Trophoblast cell (in vitro differentiated cells and primary cell): ENCODE results near the gene MYH14.

Experiments
- DNase-seq, 2 donors: peaks; one replicate each; pipeline ENCODE4 v3.0.0-alpha.2; 2016
- H2AFZ ChIP-seq: 2 replicates; pipeline ENCODE4 v1.6.1; 2013; ENCODE audit warnings: low read length, moderate library complexity, mild to moderate bottlenecking; ENCODE audit not compliant: insufficient read depth, poor library complexity
- H2AK5ac ChIP-seq: 2 replicates; pipeline ENCODE4 v1.6.1; 2013; ENCODE audit warnings: mild to moderate bottlenecking, low read length
- H2BK120ac ChIP-seq: 2 replicates; pipeline ENCODE4 v1.6.1; 2013; ENCODE audit warnings: low read length, mild to moderate bottlenecking, moderate library complexity; ENCODE audit not compliant: insufficient read depth, poor library complexity
- H2BK12ac ChIP-seq: 2 replicates; pipeline ENCODE4 v1.6.1; 2013; ENCODE audit warnings: mild to moderate bottlenecking, low read length, moderate library complexity
- H2BK5ac ChIP-seq: 2 replicates; pipeline ENCODE4 v1.6.1; 2013; ENCODE audit warnings: low read length, low read depth, moderate library complexity, mild to moderate bottlenecking; ENCODE audit not compliant: poor library complexity
- H3K14ac ChIP-seq: 2 replicates; pipeline ENCODE4 v1.6.1; 2013; ENCODE audit warnings: mild to moderate bottlenecking, low read length
- H3K18ac ChIP-seq: 2 replicates; pipeline ENCODE4 v1.6.1; 2013; ENCODE audit warnings: mild to moderate bottlenecking, low read length
- H3K23ac ChIP-seq: 2 replicates; pipeline ENCODE4 v1.6.1; 2013; ENCODE audit warnings: low read length
- H3K27ac ChIP-seq: 2 replicates; pipeline ENCODE4 v1.5.1; 2013; ENCODE audit warnings: low read depth, mild to moderate bottlenecking, inconsistent platforms, low read length, moderate library complexity
- H3K27me3 ChIP-seq: 2 replicates; pipeline ENCODE4 v1.6.1; 2013; ENCODE audit warnings: inconsistent platforms, mild to moderate bottlenecking, low read length, moderate library complexity; ENCODE audit not compliant: insufficient read depth
- H3K36me3 ChIP-seq, 2 experiments: 1 replicate in 1 of 2; 2 replicates in 1 of 2; pipeline ENCODE4 v1.6.1; 2013; ENCODE audit warnings: low read length in 2 of 2, mild to moderate bottlenecking in 2 of 2, moderate library complexity in 1 of 2; ENCODE audit not compliant: insufficient read depth in 2 of 2, control insufficient read depth in 1 of 2
- H3K4ac ChIP-seq: 2 replicates; pipeline ENCODE4 v1.6.1; 2013; ENCODE audit warnings: low read depth, mild to moderate bottlenecking, low read length, moderate library complexity
- H3K4me1 ChIP-seq, 2 experiments: 1 replicate in 1 of 2; 2 replicates in 1 of 2; pipeline ENCODE4 v1.6.1; 2013; ENCODE audit warnings: low read length in 2 of 2, mild to moderate bottlenecking in 2 of 2, moderate library complexity in 1 of 2; ENCODE audit not compliant: insufficient read depth in 2 of 2, control insufficient read depth in 1 of 2
- H3K4me2 ChIP-seq: 2 replicates; pipeline ENCODE4 v1.6.1; 2013; ENCODE audit warnings: inconsistent platforms, mild to moderate bottlenecking, low read length, moderate library complexity
- H3K4me3 ChIP-seq: 2 replicates; pipeline ENCODE4 v1.5.1; 2013; ENCODE audit warnings: mild to moderate bottlenecking, low read depth, low read length, inconsistent platforms
- H3K79me1 ChIP-seq: one replicate; pipeline ENCODE4 v1.6.1; 2013; ENCODE audit warnings: low read length
- H3K79me2 ChIP-seq: 2 replicates; pipeline ENCODE4 v1.6.1; 2013; ENCODE audit warnings: low read length, mild to moderate bottlenecking; ENCODE audit not compliant: control insufficient read depth, insufficient read depth, poor library complexity
- H3K9ac ChIP-seq: 2 replicates; pipeline ENCODE4 v1.6.1; 2013; ENCODE audit warnings: mild to moderate bottlenecking, low read length
- H3K9me3 ChIP-seq: 2 replicates; pipeline ENCODE4 v1.6.1; 2013; ENCODE audit warnings: low read depth, mild to moderate bottlenecking, control low read depth, inconsistent platforms, low read length; ENCODE audit not compliant: insufficient read depth
- H4K12ac ChIP-seq: 2 replicates; pipeline ENCODE4 v1.6.1; 2013; ENCODE audit warnings: low read depth, mild to moderate bottlenecking, low read length, moderate library complexity
- H4K8ac ChIP-seq: 2 replicates; pipeline ENCODE4 v1.6.1; 2013; ENCODE audit warnings: low read depth, mild to moderate bottlenecking, low read length, moderate library complexity
- H4K91ac ChIP-seq: one replicate; pipeline ENCODE4 v1.6.1; 2013; ENCODE audit warnings: low read depth, mild to moderate bottlenecking, low read length, moderate library complexity
- whole genome bisulfite sequencing: extraction: QIAGEN DNeasy Blood & Tissue Kit; methylation state at CpG from one replicate; pipeline ENCODE4 v1.1.7; 2013; ENCODE audit warnings: missing lambda C conversion rate; ENCODE audit not compliant: insufficient read length, insufficient coverage; ENCODE audit errors: extremely low coverage; 5-methylcytosine and 5-hydroxymethylcytosine counted together

Gene MYH14

GRCh38 chr19:50239921-50240590, 36.6 kb downstream of the MYH14 start:
- H4K12ac ChIP-seq, result no peak overlapping the region
- no peak overlapping the region for H2BK120ac ChIP-seq
- no peaks in the 10 kb centered on the region for H3K79me2 ChIP-seq
- no peak overlapping the region for H3K18ac ChIP-seq
- H2AFZ ChIP-seq, result no peak overlapping the region
- H3K4me3 ChIP-seq, result no peak overlapping the region
- H2BK5ac ChIP-seq, result no peak overlapping the region
- no peak overlapping the region for H3K27ac ChIP-seq
- no peaks in the 10 kb centered on the region for H3K79me1 ChIP-seq
- H3K4me1 ChIP-seq, result no peaks in the 10 kb centered on the region
- no peak overlapping the region for H3K4me2 ChIP-seq
- H2AK5ac ChIP-seq, result no peak overlapping the region
- no peak overlapping the region for H3K14ac ChIP-seq
- H2BK12ac ChIP-seq, result no peak overlapping the region
- H3K27me3 ChIP-seq, result no peaks in the 10 kb centered on the region
- no peak for DNase-seq
- no peak overlapping the region for H4K91ac ChIP-seq
- no peak overlapping the region for H3K4ac ChIP-seq
- H3K9me3 ChIP-seq, result no peaks in the 10 kb centered on the region
- no CpG with 5 or more reads among the region's 11 CpGs for WGBS
- no peak overlapping the region for H4K8ac ChIP-seq
- H3K36me3 ChIP-seq, result no peaks in the 10 kb centered on the region
- no peak overlapping the region for H3K9ac ChIP-seq
- H3K23ac ChIP-seq, result no peak overlapping the region

DNA sequence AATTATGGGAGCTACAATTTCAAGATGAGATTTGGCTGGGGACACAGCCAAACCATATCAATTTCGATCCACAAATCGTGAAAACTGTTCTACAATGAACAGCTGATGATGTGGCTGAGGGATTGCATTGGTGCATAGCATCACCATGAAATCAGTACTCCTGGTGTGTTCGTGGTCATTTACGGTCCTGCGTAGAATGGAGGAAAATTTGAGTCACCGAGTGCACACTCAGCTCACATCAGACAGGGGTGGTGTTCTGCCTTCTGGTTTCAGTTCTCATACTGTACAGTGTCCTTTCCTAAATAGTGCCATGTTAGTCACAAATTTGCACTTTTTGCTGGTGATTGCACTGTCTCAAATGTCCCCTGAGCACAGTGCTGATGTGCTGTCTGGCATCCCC, 39.2 kb downstream of the MYH14 start:
- no peak for DNase-seq
- Histone ChIP-seq H3K79me1 (no peaks in the 10 kb centered on the region), H3K23ac (no peak overlapping the region), H3K36me3 (peaks cover 0 to 1% of the 10 kb centered on the region in 2 experiments), H4K12ac (no peak overlapping the region), H3K27me3 (no peaks in the 10 kb centered on the region), H3K18ac (no peak overlapping the region), H3K79me2 (no peaks in the 10 kb centered on the region), H2BK5ac (no peak overlapping the region), H2BK120ac (no peak overlapping the region), H3K4me2 (no peak overlapping the region), H3K9me3 (no peaks in the 10 kb centered on the region), H4K91ac (no peak overlapping the region), H3K4me3 (no peak overlapping the region), H3K4ac (no peak overlapping the region), H2AFZ (no peak overlapping the region), H2AK5ac (no peak overlapping the region), H3K4me1 (no peaks in the 10 kb centered on the region), H3K27ac (no peak overlapping the region), H3K9ac (no peak overlapping the region), H3K14ac (no peak overlapping the region), H2BK12ac (no peak overlapping the region), H4K8ac (no peak overlapping the region)
- no CpG with 5 or more reads among the region's 6 CpGs for WGBS

DNA sequence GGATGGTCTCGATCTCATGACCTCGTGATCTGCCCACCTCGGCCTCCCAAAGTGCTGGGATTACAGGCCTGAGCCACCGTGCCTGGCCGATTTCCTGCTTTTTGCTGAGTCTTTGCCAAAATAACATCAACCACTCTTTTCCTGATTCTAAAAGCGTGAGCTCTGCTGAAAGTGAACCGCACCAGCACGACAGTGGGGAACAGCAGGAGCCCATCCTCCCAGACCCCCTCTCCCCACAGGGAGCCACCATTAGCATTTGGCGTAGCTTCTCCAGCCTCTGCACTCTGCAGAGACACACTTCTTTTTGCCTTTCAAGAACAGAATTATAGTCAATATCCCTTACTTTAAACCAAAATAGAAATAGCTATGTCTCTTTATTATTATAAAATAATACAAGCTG, 41.3 kb downstream of the MYH14 start:
- H3K9ac ChIP-seq, result no peak overlapping the region
- H3K4me3 ChIP-seq, result no peak overlapping the region
- no peak overlapping the region for H2AK5ac ChIP-seq
- H3K36me3 ChIP-seq, result peaks cover 0 to 4% of the 10 kb centered on the region in 2 experiments
- no peak overlapping the region for H3K27ac ChIP-seq
- no peaks in the 10 kb centered on the region for H3K79me1 ChIP-seq
- H3K4me1 ChIP-seq, result no peaks in the 10 kb centered on the region
- no peak overlapping the region for H3K23ac ChIP-seq
- no peak overlapping the region for H3K14ac ChIP-seq
- H3K27me3 ChIP-seq, result no peaks in the 10 kb centered on the region
- no peaks in the 10 kb centered on the region for H3K9me3 ChIP-seq
- no peak overlapping the region for H2AFZ ChIP-seq
- no peak overlapping the region for H2BK12ac ChIP-seq
- H2BK120ac ChIP-seq, result no peak overlapping the region
- no peak overlapping the region for H3K4me2 ChIP-seq
- H3K79me2 ChIP-seq, result no peaks in the 10 kb centered on the region
- WGBS, result no CpG with 5 or more reads among the region's 9 CpGs
- H4K8ac ChIP-seq, result no peak overlapping the region
- H3K4ac ChIP-seq, result no peak overlapping the region
- H4K91ac ChIP-seq, result no peak overlapping the region
- H4K12ac ChIP-seq, result no peak overlapping the region
- no peak for DNase-seq
- H2BK5ac ChIP-seq, result no peak overlapping the region
- H3K18ac ChIP-seq, result no peak overlapping the region

DNA sequence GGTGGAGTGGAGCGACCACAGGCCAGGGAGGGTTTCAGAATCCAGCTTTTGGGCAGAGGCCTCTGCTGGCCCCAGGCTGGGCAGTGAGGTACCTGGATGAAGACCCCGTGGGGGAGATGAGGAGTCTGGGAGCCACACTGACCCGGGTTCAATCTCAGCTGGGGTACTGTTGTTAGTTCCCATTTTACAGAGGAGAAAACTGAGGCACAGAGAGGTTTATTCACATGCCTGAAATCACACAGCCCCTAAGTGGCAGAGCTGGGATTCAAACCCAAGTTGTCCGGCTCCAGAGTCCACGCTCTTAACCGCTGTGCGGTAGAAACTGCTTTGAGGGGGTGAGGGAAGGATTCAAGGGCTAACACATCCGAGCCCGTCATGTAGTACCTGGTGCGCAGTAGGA, 45.0 kb downstream of the MYH14 start:
- H3K14ac ChIP-seq, result no peak overlapping the region
- H2AK5ac ChIP-seq, result no peak overlapping the region
- H3K23ac ChIP-seq, result no peak overlapping the region
- H3K79me2 ChIP-seq, result no peaks in the 10 kb centered on the region
- no peak overlapping the region for H4K8ac ChIP-seq
- no peak overlapping the region for H3K9ac ChIP-seq
- H4K91ac ChIP-seq, result no peak overlapping the region
- peaks cover 5% of the 10 kb centered on the region for H3K9me3 ChIP-seq
- no peaks in the 10 kb centered on the region for H3K79me1 ChIP-seq
- H2BK5ac ChIP-seq, result no peak overlapping the region
- WGBS, result no CpG with 5 or more reads among the region's 10 CpGs
- H3K18ac ChIP-seq, result no peak overlapping the region
- no peak overlapping the region for H2BK120ac ChIP-seq
- H3K36me3 ChIP-seq, result peaks cover under 1 to 6% of the 10 kb centered on the region in 2 experiments
- H3K4ac ChIP-seq, result no peak overlapping the region
- H3K27me3 ChIP-seq, result no peaks in the 10 kb centered on the region
- no peak overlapping the region for H3K27ac ChIP-seq
- no peak overlapping the region for H2AFZ ChIP-seq
- no peak overlapping the region for H4K12ac ChIP-seq
- H2BK12ac ChIP-seq, result no peak overlapping the region
- DNase-seq, result no peak
- no peak overlapping the region for H3K4me2 ChIP-seq
- no peak overlapping the region for H3K4me3 ChIP-seq
- no peaks in the 10 kb centered on the region for H3K4me1 ChIP-seq
